ENCODE results near the gene HDGFL2. TPM values are rescaled to one million over a fixed set of nuclear protein-coding genes. Genes with fewer than 3 reads are reported as not detected.

The HDGFL2 gene
- total RNA-seq, 1 experiment from 2014 or later: 75.2 TPM

GRCh38 chr19:4521170-4521887, 49.2 kb downstream of the HDGFL2 start:
- H3K27me3 ChIP-seq (ENCODE audit: insufficient read depth, low read length): no peaks in the 10 kb centered on the region
- POLR2A ChIA-PET: no interaction called here
- intact Hi-C loops (cut with micrococcal nuclease): loop anchor here (10.0 kb wide), 1 partner anchor 257 kb away; no protein-coding TSS in a partner anchor
- DNase-seq (ENCODE audit: low read depth, low spot score) (no peak), ATAC-seq (no peak)
- CTCF ChIA-PET: interaction anchor here (1.0 to 4.9 kb wide), 3 partner anchors 13 to 254 kb away, joined by 4 to 76 read pairs (median 5); partner anchors contain the start of gene PLIN5
- H2AFZ ChIP-seq (ENCODE audit: low read depth, low read length, poor library complexity, severe bottlenecking): no peak overlapping the region
- H3K9me3 ChIP-seq (ENCODE audit: control insufficient read depth in 1 of 2, insufficient read depth in 1 of 2, low read depth in 1 of 2, low read length in 2 of 2): no peaks in the 10 kb centered on the region
- no peaks in the 10 kb centered on the region for H4K20me1 ChIP-seq (ENCODE audit: insufficient read depth)
- RAD21 ChIA-PET (ENCODE audit: low non-redundant PET in 1 of 2, low total read pairs in 2 of 2, uncharacterized antibody in 2 of 2, unreplicated experiment in 2 of 2): no interaction called here
- no peak overlapping the region for H3K27ac ChIP-seq (ENCODE audit: low read depth, low read length)
- H3K9me2 ChIP-seq (ENCODE audit: insufficient read depth): no peaks in the 10 kb centered on the region
- no peak overlapping the region for H3K9ac ChIP-seq (ENCODE audit: low read length)
- BruUV-seq (replicated peaks): no TSS peak
- H3K4me1 ChIP-seq (ENCODE audit: control insufficient read depth in 1 of 2, insufficient read depth in 2 of 2, low read length in 2 of 2): peaks cover 0 to 7% of the 10 kb centered on the region in 2 experiments; a peak in 1 of 4 replicates
- TF ChIP-seq CBX3 (IDR thresholded peaks at IDR 0.05; ENCODE audit: low read depth): no peak
- TF ChIP-seq CTCF (IDR thresholded peaks at IDR 0.05 in 2 of 3, conservative IDR thresholded peaks at IDR 0.05 in 1 of 3; ENCODE audit: borderline replicate concordance in 1 of 3, insufficient read depth in 1 of 3, low read depth in 2 of 3, low read length in 2 of 3): 0 out of 6 replicates have a peak, but pooled peaks of 1 of the 3 experiments have one; percentile 1
- no peak for TF ChIP-seq CEBPB (IDR thresholded peaks at IDR 0.05; ENCODE audit: low read depth)
- H3K36me3 ChIP-seq (ENCODE audit: control insufficient read depth in 1 of 2, insufficient read depth in 2 of 2, low read length in 2 of 2): no peaks in the 10 kb centered on the region
- no peak overlapping the region for H3K4me3 ChIP-seq (replicated peaks in 1 of 2; ENCODE audit: low read depth in 1 of 2, low read length in 2 of 2)
- no peaks in the 10 kb centered on the region for H3K79me2 ChIP-seq (ENCODE audit: insufficient read depth, low read length)
- no peak overlapping the region for H3K4me2 ChIP-seq (ENCODE audit: low read length)

GRCh38 chr19:4521888-4522242, 49.8 kb downstream of the HDGFL2 start:
- no TSS peak for BruUV-seq (replicated peaks)
- no peaks in the 10 kb centered on the region for H4K20me1 ChIP-seq (ENCODE audit: insufficient read depth)
- H3K4me3 ChIP-seq (replicated peaks in 1 of 2; ENCODE audit: low read depth in 1 of 2, low read length in 2 of 2): no peak overlapping the region
- no peak overlapping the region for H3K9ac ChIP-seq (ENCODE audit: low read length)
- H3K9me2 ChIP-seq (ENCODE audit: insufficient read depth): no peaks in the 10 kb centered on the region
- no peak overlapping the region for H2AFZ ChIP-seq (ENCODE audit: low read depth, low read length, poor library complexity, severe bottlenecking)
- no peaks in the 10 kb centered on the region for H3K27me3 ChIP-seq (ENCODE audit: insufficient read depth, low read length)
- H3K4me2 ChIP-seq (ENCODE audit: low read length): no peak overlapping the region
- H3K9me3 ChIP-seq (ENCODE audit: control insufficient read depth in 1 of 2, insufficient read depth in 1 of 2, low read depth in 1 of 2, low read length in 2 of 2): no peaks in the 10 kb centered on the region
- no peak overlapping the region for H3K27ac ChIP-seq (ENCODE audit: low read depth, low read length)
- H3K36me3 ChIP-seq (ENCODE audit: control insufficient read depth in 1 of 2, insufficient read depth in 2 of 2, low read length in 2 of 2): no peaks in the 10 kb centered on the region
- intact Hi-C loops (cut with micrococcal nuclease): loop anchor here (2.0 to 10.0 kb wide), 2 partner anchors 115 to 257 kb away; no protein-coding TSS in a partner anchor
- peaks cover 0 to 7% of the 10 kb centered on the region in 2 experiments; a peak in 1 of 4 replicates for H3K4me1 ChIP-seq (ENCODE audit: control insufficient read depth in 1 of 2, insufficient read depth in 2 of 2, low read length in 2 of 2)
- CTCF ChIA-PET: interaction anchor here (1.0 to 4.9 kb wide), 3 partner anchors 13 to 255 kb away, joined by 4 to 76 read pairs (median 5); partner anchors contain the start of gene PLIN5
- ATAC-seq (no peak), DNase-seq (ENCODE audit: low read depth, low spot score) (no peak)
- RAD21 ChIA-PET (ENCODE audit: low non-redundant PET in 1 of 2, low total read pairs in 2 of 2, uncharacterized antibody in 2 of 2, unreplicated experiment in 2 of 2): no interaction called here
- POLR2A ChIA-PET: no interaction called here
- no peaks in the 10 kb centered on the region for H3K79me2 ChIP-seq (ENCODE audit: insufficient read depth, low read length)
- TF ChIP-seq RAD21 (IDR thresholded peaks at IDR 0.05; ENCODE audit: low read depth): no peak
- no peak for TF ChIP-seq SP1 (IDR thresholded peaks at IDR 0.05; ENCODE audit: low read depth)
- TF ChIP-seq, protein P1, sequence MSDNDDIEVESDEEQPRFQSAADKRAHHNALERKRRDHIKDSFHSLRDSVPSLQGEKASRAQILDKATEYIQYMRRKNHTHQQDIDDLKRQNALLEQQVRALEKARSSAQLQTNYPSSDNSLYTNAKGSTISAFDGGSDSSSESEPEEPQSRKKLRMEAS (IDR thresholded peaks at IDR 0.05): no peak
- no peak for TF ChIP-seq SRF (IDR thresholded peaks at IDR 0.05; ENCODE audit: low read depth)
- no peak for TF ChIP-seq FOSL1 (IDR thresholded peaks at IDR 0.05; ENCODE audit: low read depth)
- TF ChIP-seq YY1 (IDR thresholded peaks at IDR 0.05; ENCODE audit: extremely low read depth, insufficient replicate concordance, low read depth, low read length): no peak
- TF ChIP-seq POLR2A (IDR thresholded peaks at IDR 0.05; ENCODE audit: borderline replicate concordance, extremely low read depth, insufficient read depth, insufficient read length): no peak
- no peak for TF ChIP-seq POLR2AphosphoS5 (IDR thresholded peaks at IDR 0.05; ENCODE audit: low read depth, low read length)
- no peak for TF ChIP-seq CEBPB (IDR thresholded peaks at IDR 0.05; ENCODE audit: low read depth)
- TF ChIP-seq JUND (IDR thresholded peaks at IDR 0.05): no peak
- TF ChIP-seq SIN3A (IDR thresholded peaks at IDR 0.05; ENCODE audit: low read depth): no peak
- no peak for TF ChIP-seq ZBTB33 (IDR thresholded peaks at IDR 0.05; ENCODE audit: extremely low read depth, insufficient replicate concordance, low read length)
- TF ChIP-seq ZNF274 (IDR thresholded peaks at IDR 0.05; ENCODE audit: low read depth, low read length): no peak
- no peak for TF ChIP-seq ZFX (IDR thresholded peaks at IDR 0.05)
- TF ChIP-seq EZH2phosphoT487 (IDR thresholded peaks at IDR 0.05; ENCODE audit: borderline replicate concordance): no peak
- no peak for TF ChIP-seq CBX3 (IDR thresholded peaks at IDR 0.05; ENCODE audit: low read depth)
